H1 (cell line): ENCODE measurements around the gene KLHDC8B.

Experiments
- ATF2 ChIP-seq: IDR thresholded peaks from 2 replicates; pipeline ENCODE4 v1.6.1; 2012; ENCODE audit warnings: low read length, inconsistent platforms
- ATF3 ChIP-seq: IDR thresholded peaks from 2 replicates; pipeline ENCODE4 v1.6.1; 2011; ENCODE audit warnings: low read depth, mild to moderate bottlenecking, low read length; ENCODE audit not compliant: insufficient read depth
- CBX5 ChIP-seq: fragments of 300-800, 300-1000 bp; sonication (generic); IDR thresholded peaks from 2 replicates; pipeline ENCODE4 v1.7.1; 2016; ENCODE audit warnings: antibody characterized with exemption, low read length, low read depth
- CTCF ChIP-seq, 3 experiments: IDR thresholded peaks; 1 replicate in 2 of 3; 2 replicates in 1 of 3; pipeline versions ENCODE4 v1.5.1 to v1.6.1; 2011; ENCODE audit warnings: low read length in 3 of 3, mild to moderate bottlenecking in 3 of 3, inconsistent platforms in 2 of 3, low read depth in 1 of 3, moderate library complexity in 1 of 3; ENCODE audit not compliant: insufficient read depth in 1 of 3; ENCODE audit errors: control extremely low read depth in 1 of 3
- EGR1 ChIP-seq: IDR thresholded peaks from 2 replicates; pipeline ENCODE4 v1.6.1; 2011; ENCODE audit warnings: low read depth, low read length, borderline replicate concordance
- EP300 ChIP-seq, 2 experiments: IDR thresholded peaks; 1 replicate in 1 of 2; 2 replicates in 1 of 2; pipeline ENCODE4 v1.6.1; 2011 to 2012; ENCODE audit warnings: low read depth in 2 of 2, low read length in 2 of 2, mild to moderate bottlenecking in 2 of 2, borderline replicate concordance in 1 of 2, inconsistent platforms in 1 of 2, moderate library complexity in 1 of 2
- POLR2A ChIP-seq, 2 experiments: IDR thresholded peaks; 1 replicate in 1 of 2; 2 replicates in 1 of 2; pipeline ENCODE4 v1.6.1; 2011; ENCODE audit warnings: low read depth in 2 of 2, low read length in 2 of 2, mild to moderate bottlenecking in 2 of 2; ENCODE audit errors: control extremely low read depth in 1 of 2
- TAF1 ChIP-seq: IDR thresholded peaks from 2 replicates; pipeline ENCODE4 v1.6.1; 2011; ENCODE audit warnings: mild to moderate bottlenecking, low read depth, low read length

- TF ChIP-seq CTCF (IDR thresholded peaks at IDR 0.05; ENCODE audit: control extremely low read depth in 1 of 3, insufficient read depth in 1 of 3, low read depth in 1 of 3, low read length in 3 of 3) (no peak), ATF3 (no peak), TAF1 (no peak), POLR2A (IDR thresholded peaks at IDR 0.05; ENCODE audit: control extremely low read depth in 1 of 2, low read depth in 2 of 2, low read length in 2 of 2) (no peak), CBX5 (no peak), ATF2 (no peak), EP300 (IDR thresholded peaks at IDR 0.05; ENCODE audit: borderline replicate concordance in 1 of 2, low read depth in 2 of 2, low read length in 2 of 2) (no peak), EGR1 (no peak)
These were observed 11.3 kb downstream of the KLHDC8B start for GRCh38 chr3:49182682-49183081.
